Measurements from ENCODE around the gene TTLL11.

TTLL11 gene

GRCh38 chr9:121852651-121853616, 240.2 kb downstream of the TTLL11 start:
- DNase-seq (ENCODE audit: low read depth) = no peak

- DNase-seq (ENCODE audit: low read depth) = no peak
Measured at GRCh38 chr9:121852241-121852640, 240.9 kb downstream of the TTLL11 start.

- no peak for DNase-seq (ENCODE audit: low read depth)
Measured at GRCh38 chr9:121851641-121852091, 241.4 kb downstream of the TTLL11 start.

- DNase-seq (ENCODE audit: low read depth) = no peak
Measured at GRCh38 chr9:121850366-121850765, 242.7 kb downstream of the TTLL11 start.

GRCh38 chr9:121849554-121849953, 243.6 kb downstream of the TTLL11 start:
- no peak for DNase-seq (ENCODE audit: low read depth)

GRCh38 chr9:121844562-121844961, 248.5 kb downstream of the TTLL11 start:
- no peak for DNase-seq (ENCODE audit: low read depth)

- no peak for DNase-seq (ENCODE audit: low read depth)
Measured at GRCh38 chr9:121844098-121844497, 249.0 kb downstream of the TTLL11 start.

GRCh38 chr9:121842612-121842978, 250.5 kb downstream of the TTLL11 start:
- DNase-seq (ENCODE audit: low read depth) = no peak

GRCh38 chr9:121841771-121842611, 251.1 kb downstream of the TTLL11 start:
- no peak for DNase-seq (ENCODE audit: low read depth)

- DNase-seq (ENCODE audit: low read depth) = no peak
Measured at GRCh38 chr9:121840838-121841760, 252.0 kb downstream of the TTLL11 start.

- no peak for DNase-seq (ENCODE audit: low read depth)
Measured at GRCh38 chr9:121839726-121840500, 253.2 kb downstream of the TTLL11 start.

- DNase-seq (ENCODE audit: low read depth) = no peak
Measured at GRCh38 chr9:121838746-121839669, 254.1 kb downstream of the TTLL11 start.

GRCh38 chr9:121837113-121837961, 255.8 kb downstream of the TTLL11 start:
- DNase-seq (ENCODE audit: low read depth) = no peak

GRCh38 chr9:121836366-121836885, 256.7 kb downstream of the TTLL11 start:
- DNase-seq (ENCODE audit: low read depth) = no peak

- DNase-seq (ENCODE audit: low read depth) = no peak
Measured at GRCh38 chr9:121835587-121836365, 257.3 kb downstream of the TTLL11 start.

- no peak for DNase-seq (ENCODE audit: low read depth)
Measured at GRCh38 chr9:121833061-121833460, 260.0 kb downstream of the TTLL11 start.

- no peak for DNase-seq (ENCODE audit: low read depth)
Measured at GRCh38 chr9:121831869-121832268, 261.2 kb downstream of the TTLL11 start.
